A549 (cell line): ENCODE data around the gene ESD. TPM values are rescaled to one million over a fixed set of nuclear protein-coding genes. Genes with fewer than 3 reads are reported as not detected.

Experiments used
- ATAC-seq, 2 experiments: fragments of 200-7000 bp in 1 of 2; fragments of >200 bp in 1 of 2; cut with Nextera tagmentation in 1 of 2; cut with Tn5 transposase in 1 of 2; 3 replicates each; pipeline versions ENCODE4 v1.8.0 to v1.9.1; 2018 to 2020; ENCODE audit warnings: mild to moderate bottlenecking in 1 of 2, moderate library complexity in 1 of 2
- CTCF ChIA-PET: fragments of 300-600 bp; sonication (Branson Sonifier 250); formaldehyde crosslinking; extraction: SDS; loops from one replicate; lab custom pipeline; 2021; ENCODE audit warnings: antibody characterized with exemption, inconsistent platforms; lab: Yijun Ruan, JAX
- POLR2A ChIA-PET: fragments of 350-600 bp; formaldehyde crosslinking; extraction: SDS; loops from one replicate; lab custom pipeline; 2021; ENCODE audit warnings: antibody characterized with exemption, inconsistent platforms; lab: Yijun Ruan, JAX
- DNase-seq, 2 experiments: peaks; one replicate each; pipeline versions ENCODE4 v3.0.0 to v3.0.0-alpha.2; 2011 to 2016; ENCODE audit warnings: low read depth in 1 of 2, low spot score in 1 of 2
- FAIRE-seq: peaks from 2 replicates; lab custom pipeline; 2011; peaks lifted over from hg19 to GRCh38; lab: Jason Lieb, UNC
- H3K27ac ChIP-seq, 2 experiments: fragments of >200 bp; sonication (Bioruptor Twin); formaldehyde crosslinking; 3 replicates each; pipeline ENCODE4 v1.5.1; 2016 to 2017
- H3K4me1 ChIP-seq: fragments of >200 bp; sonication (Bioruptor Twin); formaldehyde crosslinking; 3 replicates; pipeline ENCODE4 v1.6.1; 2016
- H3K4me2 ChIP-seq: fragments of >200 bp; sonication (Bioruptor Twin); formaldehyde crosslinking; 3 replicates; pipeline ENCODE4 v1.6.1; 2016
- H3K4me3 ChIP-seq: fragments of >200 bp; sonication (Bioruptor Twin); formaldehyde crosslinking; 3 replicates; pipeline ENCODE4 v1.5.1; 2016
- H3K9me3 ChIP-seq: fragments of >200 bp; sonication (Bioruptor Twin); formaldehyde crosslinking; 3 replicates; pipeline ENCODE4 v1.6.1; 2016
- BCL3 ChIP-seq: fragments of >200 bp; sonication (Bioruptor Twin); formaldehyde crosslinking; IDR thresholded peaks from 3 replicates; pipeline ENCODE4 v1.6.1; 2016
- CBX2 ChIP-seq: fragments of 200-600 bp; sonication (generic); IDR thresholded peaks from 2 replicates; pipeline ENCODE4 v1.6.1; 2016; ENCODE audit warnings: low read depth, mild to moderate bottlenecking, borderline replicate concordance
- E2F6 ChIP-seq: IDR thresholded peaks from 2 replicates; pipeline ENCODE4 v1.6.1; 2012; ENCODE audit warnings: low read depth, borderline replicate concordance
- EHMT2 ChIP-seq: fragments of 200-600 bp; sonication (generic); IDR thresholded peaks from 2 replicates; pipeline ENCODE4 v1.6.1; 2016; ENCODE audit warnings: antibody characterized with exemption, low read depth, mild to moderate bottlenecking, moderate library complexity
- FOSB ChIP-seq: fragments of 250-450 bp; sonication (Bioruptor Pico); IDR thresholded peaks from 2 replicates; pipeline ENCODE4 v1.5.0; 2020; ENCODE audit warnings: mild to moderate bottlenecking, moderate library complexity
- HOXB13 ChIP-seq: fragments of 250-450 bp; sonication (Bioruptor Pico); IDR thresholded peaks from 2 replicates; pipeline ENCODE4 v1.5.0; 2020; ENCODE audit warnings: low read depth, mild to moderate bottlenecking, moderate library complexity
- HOXB5 ChIP-seq: fragments of 250-450 bp; sonication (Bioruptor Pico); IDR thresholded peaks from 2 replicates; pipeline ENCODE4 v1.5.0; 2020; ENCODE audit warnings: mild to moderate bottlenecking, moderate library complexity
- JUN ChIP-seq, 2 experiments: fragments of >200 bp; sonication (Bioruptor Twin); formaldehyde crosslinking; IDR thresholded peaks; 2 replicates in 1 of 2; 3 replicates in 1 of 2; pipeline ENCODE4 v1.6.1; 2016 to 2017
- JUNB ChIP-seq: fragments of >200 bp; sonication (Bioruptor Twin); formaldehyde crosslinking; IDR thresholded peaks from 2 replicates; pipeline ENCODE4 v1.6.1; 2016
- KDM5A ChIP-seq: fragments of 200-600 bp; sonication (generic); IDR thresholded peaks from 2 replicates; pipeline ENCODE4 v1.6.1; 2016; ENCODE audit warnings: antibody characterized with exemption, mild to moderate bottlenecking
- PBX3 ChIP-seq: IDR thresholded peaks from 2 replicates; pipeline ENCODE4 v1.6.1; 2012
- PHF8 ChIP-seq: fragments of 200-600 bp; sonication (generic); IDR thresholded peaks from 2 replicates; pipeline ENCODE4 v1.6.1; 2016; ENCODE audit warnings: low read depth, mild to moderate bottlenecking, antibody characterized with exemption, moderate library complexity, borderline replicate concordance
- POLR2AphosphoS2 ChIP-seq: conservative IDR thresholded peaks from 2 replicates; pipeline ENCODE4 v1.6.1; 2012; ENCODE audit warnings: low read length, improper control_type of control experiment, inconsistent platforms
- RFX5 ChIP-seq: fragments of 450-650 bp; IDR thresholded peaks from 2 replicates; pipeline ENCODE4 v1.7.1; 2014; ENCODE audit warnings: antibody characterized with exemption, mild to moderate bottlenecking, moderate library complexity
- RNF2 ChIP-seq: fragments of 200-600 bp; sonication (generic); IDR thresholded peaks from 2 replicates; pipeline ENCODE4 v1.6.1; 2016; ENCODE audit warnings: low read depth, mild to moderate bottlenecking, antibody characterized with exemption, moderate library complexity, borderline replicate concordance
- TFCP2L1 ChIP-seq: fragments of 250-450 bp; sonication (Bioruptor Pico); IDR thresholded peaks from 2 replicates; pipeline ENCODE4 v1.5.0; 2021; ENCODE audit warnings: mild to moderate bottlenecking
- ZC3H11A ChIP-seq: fragments of 450-650 bp; IDR thresholded peaks from 2 replicates; pipeline ENCODE4 v1.6.1; 2014; ENCODE audit warnings: antibody characterized with exemption, mild to moderate bottlenecking
- ZFP36 ChIP-seq: fragments of 450-650 bp; IDR thresholded peaks from 2 replicates; pipeline ENCODE4 v1.6.1; 2014; ENCODE audit warnings: borderline replicate concordance; ENCODE audit not compliant: partially characterized antibody
- WGBS: methylation state at CpG from one replicate; pipeline ENCODE4 v1.1.6; 2017; ENCODE audit errors: missing lambda C conversion rate; 5-methylcytosine and 5-hydroxymethylcytosine counted together
- polyA plus RNA-seq, 4 experiments: library from polyadenylated mRNA; depleted of rRNA in 3 of 4; stranded (reverse); fragments of >200 nt; fragmentation: RNase III in 1 of 4; extraction: RNeasy Plus Mini Kit Qiagen cat#74134 plus additional on column Dnase treatment in 1 of 4; gene quantifications; 2 replicates in 3 of 4; 3 replicates in 1 of 4; pipeline ENCODE4 v1.2.3, GENCODE V29; 2011 to 2017
- TF ChIP-seq, protein P1 (sequence below): fragments of 150-350 bp; IDR thresholded peaks from 2 replicates; pipeline ENCODE4 v1.6.1; 2014; ENCODE audit warnings: low read depth, mild to moderate bottlenecking, low read length

Gene ESD
- polyA plus RNA-seq, 2 of the 4 experiments (the other 2 are of a cell fraction): 107 to 122 TPM

- TF ChIP-seq JUN (IDR thresholded peaks at IDR 0.05) (no peak), EHMT2 (no peak), POLR2AphosphoS2 (no peak), FOSB (CRISPR knock-in tag) (no peak), BCL3 (no peak), HOXB13 (no peak), CBX2 (no peak)
- TF ChIP-seq, protein P1, sequence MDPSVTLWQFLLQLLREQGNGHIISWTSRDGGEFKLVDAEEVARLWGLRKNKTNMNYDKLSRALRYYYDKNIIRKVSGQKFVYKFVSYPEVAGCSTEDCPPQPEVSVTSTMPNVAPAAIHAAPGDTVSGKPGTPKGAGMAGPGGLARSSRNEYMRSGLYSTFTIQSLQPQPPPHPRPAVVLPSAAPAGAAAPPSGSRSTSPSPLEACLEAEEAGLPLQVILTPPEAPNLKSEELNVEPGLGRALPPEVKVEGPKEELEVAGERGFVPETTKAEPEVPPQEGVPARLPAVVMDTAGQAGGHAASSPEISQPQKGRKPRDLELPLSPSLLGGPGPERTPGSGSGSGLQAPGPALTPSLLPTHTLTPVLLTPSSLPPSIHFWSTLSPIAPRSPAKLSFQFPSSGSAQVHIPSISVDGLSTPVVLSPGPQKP: no peak
- ATAC-seq (no peak), FAIRE-seq (no peak), DNase-seq (no peak)
- Histone ChIP-seq H3K4me2 (no peak overlapping the region), H3K4me3 (no peak overlapping the region), H3K9me3 (no peaks in the 10 kb centered on the region), H3K27ac (no peak overlapping the region), H3K4me1 (no peaks in the 10 kb centered on the region)
- CTCF ChIA-PET: interaction anchor here (1.3 kb wide), 1 partner anchor 19 kb away, joined by 3 read pairs; no protein-coding TSS in a partner anchor
- POLR2A ChIA-PET: no interaction called here
- 84% methylated on average over 4 of the region's 4 CpGs for WGBS
Observed at GRCh38 chr13:46739447-46740098, 57.4 kb downstream of the ESD start.

DNA sequence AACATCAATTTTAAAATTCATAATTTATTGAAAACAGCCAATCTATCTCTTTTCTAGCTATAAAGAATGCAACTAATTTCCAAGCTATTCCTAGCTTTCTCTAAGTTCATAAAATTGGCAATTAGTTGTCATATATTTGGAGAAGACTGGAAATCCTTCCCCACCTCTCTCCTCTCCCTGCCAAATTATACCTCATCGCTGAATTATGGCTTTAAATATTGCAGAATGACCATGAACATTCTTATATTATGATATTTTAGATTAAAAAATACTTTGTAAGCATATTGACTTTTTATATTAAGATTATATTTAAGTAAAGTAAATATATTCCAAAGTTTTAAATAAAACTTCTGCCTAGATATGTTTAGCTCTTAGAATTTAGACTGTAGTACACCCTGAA, 58.2 kb downstream of the ESD start:
- no peaks in the 10 kb centered on the region for H3K4me1 ChIP-seq
- POLR2A ChIA-PET: no interaction called here
- no peak overlapping the region for H3K4me2 ChIP-seq
- no peak for DNase-seq
- 88% methylated on average over 1 of the region's 1 CpG for WGBS
- no peak for ATAC-seq
- H3K4me3 ChIP-seq: no peak overlapping the region
- CTCF ChIA-PET: no interaction called here
- FAIRE-seq: no peak
- TF ChIP-seq, protein P1: no peak
- no peak for TF ChIP-seq E2F6
- TF ChIP-seq ZFP36: no peak
- no peak for TF ChIP-seq RFX5
- TF ChIP-seq ZC3H11A: no peak
- TF ChIP-seq RNF2: no peak
- TF ChIP-seq HOXB5: no peak
- no peak for TF ChIP-seq KDM5A
- no peak for TF ChIP-seq PBX3
- TF ChIP-seq TFCP2L1 (CRISPR knock-in tag): no peak
- no peak for TF ChIP-seq PHF8
- no peak for TF ChIP-seq JUNB
- TF ChIP-seq, all 56 proteins: peak for 0
- Histone ChIP-seq H3K9me3 (no peaks in the 10 kb centered on the region), H3K27ac (no peak overlapping the region)
